Adrenal gland (tissue), 19 donors: ENCODE data around the gene MFAP5. TPM values are rescaled to one million over a fixed set of nuclear protein-coding genes. Genes with fewer than 3 reads are reported as not detected.

Experiments
- DNase-seq, 7 donors: peaks; one replicate each; pipeline ENCODE4 v3.0.0-alpha.2; 2019 to 2020
- H3K27ac ChIP-seq, 5 donors: fragments of 200-600 bp; sonication (generic) in 4 of 5; 1 replicate in 3 of 5; 2 replicates in 2 of 5; pipeline versions ENCODE4 v1.5.1 to v1.8.0; 2016 to 2020; ENCODE audit warnings: mild to moderate bottlenecking in 1 of 5
- H3K27me3 ChIP-seq: fragments of 200-600 bp; 2 replicates; pipeline ENCODE4 v1.8.0; 2021
- H3K36me3 ChIP-seq, 2 donors: fragments of 200-600 bp; replicated peaks in 1 of 2; 1 replicate in 1 of 2; 2 replicates in 1 of 2; pipeline versions ENCODE4 v1.5.1 to v1.8.0; 2018 to 2022
- H3K4me1 ChIP-seq, 2 donors: fragments of 200-600 bp; replicated peaks in 1 of 2; 1 replicate in 1 of 2; 2 replicates in 1 of 2; pipeline versions ENCODE4 v1.5.1 to v1.8.0; 2018 to 2021
- H3K4me3 ChIP-seq, 4 donors: fragments of 200-600 bp; sonication (generic) in 3 of 4; one replicate each; pipeline ENCODE4 v1.5.1; 2016 to 2018
- H3K9me3 ChIP-seq, 3 donors: fragments of 200-600 bp; sonication (generic) in 1 of 3; replicated peaks in 1 of 3; 1 replicate in 2 of 3; 2 replicates in 1 of 3; pipeline versions ENCODE4 v1.5.1 to v1.8.0; 2016 to 2021
- POLR2A ChIP-seq, 2 donors: fragments of 450-650 bp; IDR thresholded peaks; one replicate each; pipeline ENCODE4 v1.6.1; 2017; ENCODE audit warnings: antibody characterized with exemption in 2 of 2, mild to moderate bottlenecking in 2 of 2, moderate library complexity in 1 of 2
- WGBS, 4 donors: extraction: QIAGEN DNeasy Blood & Tissue Kit in 2 of 4; methylation state at CpG; one replicate each; pipeline versions ENCODE4 v1.1.5 to v1.1.7; 2013 to 2017; 5-methylcytosine and 5-hydroxymethylcytosine counted together
- intact Hi-C, 2 donors: fragments of 100-400 bp; cut with DNase I; formaldehyde crosslinking; loops; one replicate each; pipeline versions ENCODE4 v1.14.1 to v1.15.0; 2022 to 2023
- long read RNA-seq, 10 donors: library from polyadenylated mRNA in 3 of 10; unstranded in 2 of 10; stranded (forward) in 1 of 10; transcript quantifications; one replicate each; pipeline ENCODE4 v2.0.0 and lab custom pipeline, GENCODE V29; 2021 to 2026
- polyA plus RNA-seq, 3 donors: library from polyadenylated mRNA; stranded (reverse); fragments of 200-250 nt in 2 of 3; fragments of 350-450 nt in 1 of 3; fragmentation: Illumina TruSeq in 1 of 3; extraction: RNeasy Lipid Tissue Mini Kit (QIAGEN cat#74804) in 1 of 3; gene quantifications; one replicate each; pipeline ENCODE4 v1.2.3, GENCODE V29; 2013 to 2014
- total RNA-seq, 9 donors: library from RNA; depleted of rRNA in 4 of 9; stranded (reverse); fragments of >200 nt in 4 of 9; fragments of 120-200 nt in 1 of 9; fragmentation: NEBNext Ultra II Directional in 1 of 9; extraction: Animal tissue kit (Norgen Biotek cat#: 25700) in 1 of 9; gene quantifications; one replicate each; pipeline versions ENCODE4 v1.1.0 to v1.2.4, GENCODE V29; 2013 to 2023
- TF ChIP-seq, protein P1 (sequence below), 6 experiments: fragments of 450-650 bp in 4 of 6; fragments of 200-600 bp in 2 of 6; sonication (generic) in 1 of 6; IDR thresholded peaks; 1 replicate in 5 of 6; 2 replicates in 1 of 6; pipeline versions ENCODE4 v1.5.1 to v1.8.0; 2016 to 2021; ENCODE audit warnings: antibody characterized with exemption in 6 of 6, mild to moderate bottlenecking in 2 of 6, moderate library complexity in 1 of 6
- donor health status: healthy with polysubstance abuse.
- donor health status: Bipolar disorder and iron deficiency.
- donor health status: DM: yes; HTN: yes; CAD: no.
- donor health status: DM: no; HTN: no; CAD: no.
- donor health status: DM: no; HTN: no; CAD: no.
- donor health status: DM: yes; HTN: yes; CAD: no.

MFAP5 gene, protein sequence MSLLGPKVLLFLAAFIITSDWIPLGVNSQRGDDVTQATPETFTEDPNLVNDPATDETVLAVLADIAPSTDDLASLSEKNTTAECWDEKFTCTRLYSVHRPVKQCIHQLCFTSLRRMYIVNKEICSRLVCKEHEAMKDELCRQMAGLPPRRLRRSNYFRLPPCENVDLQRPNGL
- total RNA-seq (10 to 100 TPM in 6 of 9 donors, 1 to 10 TPM in 2, under 1 TPM in 1; 0.68 to 39.3 (median 11.8) TPM), polyA plus RNA-seq (10 to 100 TPM; 16.5 to 65.3 (median 22.8) TPM)
- long read RNA-seq, donor 1, partial matches to known transcripts, result 8 of 13 reads
- long read RNA-seq, donor 1, other reads (novel, unspliced or antisense), result 0 of 13 reads
- long read RNA-seq, donor 2, result 0 reads
- long read RNA-seq, donor 3, result 0 reads
- long read RNA-seq, donor 4, partial matches to known transcripts, result 0 of 6 reads
- long read RNA-seq, donor 4, other reads (novel, unspliced or antisense), result 3 of 6 reads
- long read RNA-seq, donor 5, transcript MFAP5-201 (10 exons, 2,845 nt), result major isoform, 6 of 8 reads
- long read RNA-seq, donor 5, partial matches to known transcripts, result 0 of 8 reads
- long read RNA-seq, donor 5, other reads (novel, unspliced or antisense), result 0 of 8 reads
- long read RNA-seq, donor 6, result 0 reads
- long read RNA-seq, donor 7, partial matches to known transcripts, result 0 of 4 reads
- long read RNA-seq, donor 7, other reads (novel, unspliced or antisense), result 0 of 4 reads
- long read RNA-seq, donor 8, transcript MFAP5-201 (10 exons, 2,845 nt), result major isoform, 7 of 22 reads
- long read RNA-seq, donor 8, partial matches to known transcripts, result 12 of 22 reads
- long read RNA-seq, donor 8, other reads (novel, unspliced or antisense), result 0 of 22 reads
- long read RNA-seq, donor 9, partial matches to known transcripts, result 17 of 21 reads
- long read RNA-seq, donor 9, other reads (novel, unspliced or antisense), result 0 of 21 reads
- long read RNA-seq, donor 10, partial matches to known transcripts, result 5 of 9 reads
- long read RNA-seq, donor 10, other reads (novel, unspliced or antisense), result 0 of 9 reads

GRCh38 chr12:8662593-8662992 lies at the start of gene MFAP5:
MFAP5 (minus strand) TSS chr12:8662826; CDS start chr12:8662104, 722 bp downstream.
- no peak for DNase-seq
- Histone ChIP-seq H3K9me3 (no peaks in the 10 kb centered on the region), H3K4me3 (no peak within 1 kb of the TSS), H3K27ac (peak within 1 kb of the TSS in 1 of 5 donors; percentile 49), H3K4me1 (no peaks in the 10 kb centered on the region), H3K36me3 (no peaks in the 10 kb centered on the region), H3K27me3 (no peaks in the 10 kb centered on the region)
- TF ChIP-seq, protein P1, sequence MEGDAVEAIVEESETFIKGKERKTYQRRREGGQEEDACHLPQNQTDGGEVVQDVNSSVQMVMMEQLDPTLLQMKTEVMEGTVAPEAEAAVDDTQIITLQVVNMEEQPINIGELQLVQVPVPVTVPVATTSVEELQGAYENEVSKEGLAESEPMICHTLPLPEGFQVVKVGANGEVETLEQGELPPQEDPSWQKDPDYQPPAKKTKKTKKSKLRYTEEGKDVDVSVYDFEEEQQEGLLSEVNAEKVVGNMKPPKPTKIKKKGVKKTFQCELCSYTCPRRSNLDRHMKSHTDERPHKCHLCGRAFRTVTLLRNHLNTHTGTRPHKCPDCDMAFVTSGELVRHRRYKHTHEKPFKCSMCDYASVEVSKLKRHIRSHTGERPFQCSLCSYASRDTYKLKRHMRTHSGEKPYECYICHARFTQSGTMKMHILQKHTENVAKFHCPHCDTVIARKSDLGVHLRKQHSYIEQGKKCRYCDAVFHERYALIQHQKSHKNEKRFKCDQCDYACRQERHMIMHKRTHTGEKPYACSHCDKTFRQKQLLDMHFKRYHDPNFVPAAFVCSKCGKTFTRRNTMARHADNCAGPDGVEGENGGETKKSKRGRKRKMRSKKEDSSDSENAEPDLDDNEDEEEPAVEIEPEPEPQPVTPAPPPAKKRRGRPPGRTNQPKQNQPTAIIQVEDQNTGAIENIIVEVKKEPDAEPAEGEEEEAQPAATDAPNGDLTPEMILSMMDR (IDR thresholded peaks at IDR 0.05), result no peak
- TF ChIP-seq POLR2A (IDR thresholded peaks at IDR 0.05), result no peak
- WGBS, 4 donors, result 67 to 79% (median 74%) methylated on average over 6 of the region's 6 CpGs
- intact Hi-C loops, result loop anchor here in 1 of 2 donors (10.0 kb wide), 2 partner anchors 232 to 382 kb away; no protein-coding TSS in a partner anchor

- intact Hi-C loops, result no loop called here
These were observed 46.7 kb upstream of the MFAP5 start for GRCh38 chr12:8709124-8709830.

DNA sequence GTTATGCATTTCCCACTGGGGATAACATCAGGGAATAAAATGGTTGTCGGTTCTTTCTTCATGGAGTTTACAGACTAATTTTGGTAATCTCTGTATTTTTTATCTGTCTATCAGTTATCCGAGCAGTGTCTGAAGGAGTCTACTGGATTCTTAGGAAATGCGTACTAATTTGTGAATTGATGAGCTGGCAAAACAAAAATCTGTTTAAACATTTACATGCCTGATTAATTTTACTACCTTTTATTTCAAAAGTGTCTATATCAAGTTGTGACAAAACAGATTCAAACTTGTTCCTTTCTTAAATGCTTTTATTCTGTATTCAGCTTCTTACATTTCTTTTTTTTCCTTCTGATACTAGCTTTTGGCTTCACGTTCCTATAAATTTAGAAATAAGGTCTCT lies 39.5 kb upstream of the MFAP5 start:
- peaks cover 6 to 28% of the 10 kb centered on the region in 2 donors for H3K4me1 ChIP-seq
- no peaks in the 10 kb centered on the region for H3K27me3 ChIP-seq
- no peaks in the 10 kb centered on the region for H3K9me3 ChIP-seq
- H3K36me3 ChIP-seq, result no peaks in the 10 kb centered on the region
- H3K27ac ChIP-seq, result no peak overlapping the region
- 75 to 80% (median 77%) methylated on average over 4 of the region's 4 CpGs for WGBS, 4 donors
- TF ChIP-seq, protein P1 (IDR thresholded peaks at IDR 0.05), result no peak
- no peak for TF ChIP-seq POLR2A (IDR thresholded peaks at IDR 0.05)
- no peak for DNase-seq
- intact Hi-C loops, result no loop called here
- H3K4me3 ChIP-seq, result no peak overlapping the region

More at GRCh38 chr12:8709124-8709830, 46.7 kb upstream of the MFAP5 start:
- Histone ChIP-seq H3K4me1 (peaks cover 5 to 14% of the 10 kb centered on the region in 2 donors), H3K36me3 (no peaks in the 10 kb centered on the region), H3K4me3 (peak overlapping the region in 1 of 4 donors; percentile 49), H3K27ac (peak overlapping the region in 3 of 5 donors; percentile 3 to 69 (median 37)), H3K9me3 (no peaks in the 10 kb centered on the region), H3K27me3 (no peaks in the 10 kb centered on the region)
- 22 to 49% (median 24%) methylated on average over 3 to 6 of the region's 6 CpGs for WGBS, 4 donors
- TF ChIP-seq, protein P1 (IDR thresholded peaks at IDR 0.05), result no peak
- TF ChIP-seq POLR2A (IDR thresholded peaks at IDR 0.05), result peak in 1 of 2 donors; percentile 36
- DNase-seq, result peak; percentile 29 to 66 (median 44)
